ENCODE results near the gene EEF1AKMT1. TPM values are rescaled to one million over a fixed set of nuclear protein-coding genes. Genes with fewer than 3 reads are reported as not detected.

Gene EEF1AKMT1
- total RNA-seq, 1 experiment from 2014 or later, result 10.6 TPM

- no peak overlapping the region for H2AFZ ChIP-seq (ENCODE audit: low read length)
- BruUV-seq (replicated peaks), result no TSS peak
- ATAC-seq (peak; percentile 81), DNase-seq (peak; percentile 82)
- peak overlapping the region; percentile 61 for H3K4me2 ChIP-seq (ENCODE audit: low read length)
- no peaks in the 10 kb centered on the region for H3K9me2 ChIP-seq (replicated peaks; ENCODE audit: low read length)
- H3K4me1 ChIP-seq (ENCODE audit: insufficient read depth, low read length), result peaks cover 26% of the 10 kb centered on the region
- H3F3A ChIP-seq (ENCODE audit: low read length, unreplicated experiment), result no peaks in the 10 kb centered on the region
- H3K27me3 ChIP-seq (ENCODE audit: low read length), result no peaks in the 10 kb centered on the region
- no peak overlapping the region for H3K9ac ChIP-seq (ENCODE audit: low read length)
- intact Hi-C loops (cut with micrococcal nuclease), result loop anchor here (1.0 to 5.0 kb wide), 3 partner anchors 17 to 647 kb away; no protein-coding TSS in a partner anchor
- peaks cover 4% of the 10 kb centered on the region; the same call in 1 of the 2 replicates for H3K36me3 ChIP-seq (ENCODE audit: low read depth, low read length)
- peaks cover 15% of the 10 kb centered on the region for H3K79me2 ChIP-seq (ENCODE audit: low read length)
- H3K27ac ChIP-seq (ENCODE audit: low read length), result peak overlapping the region; percentile 25
- ChIA-PET CTCF (no interaction called here), POLR2A (ENCODE audit: unreplicated experiment) (no interaction called here)
- TF ChIP-seq EZH2phosphoT487 (IDR thresholded peaks at IDR 0.05; ENCODE audit: borderline replicate concordance, low read length) (no peak), CTCF (conservative IDR thresholded peaks at IDR 0.05; ENCODE audit: low read depth, low read length) (no peak), EZH2 (IDR thresholded peaks at IDR 0.05; ENCODE audit: low read length, unreplicated experiment) (no peak)
- peaks cover 14% of the 10 kb centered on the region; the same call in 1 of the 2 replicates for H4K20me1 ChIP-seq (ENCODE audit: low read length)
- H3K9me3 ChIP-seq (ENCODE audit: low read length), result no peaks in the 10 kb centered on the region
- peak overlapping the region; percentile 8; the same call in 1 of the 2 replicates for H3K4me3 ChIP-seq (ENCODE audit: low read length)
These were observed 40.6 kb upstream of the EEF1AKMT1 start for GRCh38 chr13:20814224-20814910.

GRCh38 chr13:20812890-20813289 lies 39.1 kb upstream of the EEF1AKMT1 start:
- ATAC-seq (no peak), DNase-seq (no peak)
- H3F3A ChIP-seq (ENCODE audit: low read length, unreplicated experiment), result no peaks in the 10 kb centered on the region
- no peak overlapping the region for H3K27ac ChIP-seq (ENCODE audit: low read length)
- ChIA-PET CTCF (no interaction called here), POLR2A (ENCODE audit: unreplicated experiment) (no interaction called here)
- H3K79me2 ChIP-seq (ENCODE audit: low read length), result peaks cover 15% of the 10 kb centered on the region
- H3K4me1 ChIP-seq (ENCODE audit: insufficient read depth, low read length), result peaks cover 26% of the 10 kb centered on the region
- BruUV-seq (replicated peaks), result no TSS peak
- TF ChIP-seq EZH2phosphoT487 (IDR thresholded peaks at IDR 0.05; ENCODE audit: borderline replicate concordance, low read length) (no peak), EZH2 (IDR thresholded peaks at IDR 0.05; ENCODE audit: low read length, unreplicated experiment) (no peak)
- no peak overlapping the region for H3K4me3 ChIP-seq (ENCODE audit: low read length)
- H3K27me3 ChIP-seq (ENCODE audit: low read length), result no peaks in the 10 kb centered on the region
- no peak overlapping the region for H3K4me2 ChIP-seq (ENCODE audit: low read length)
- no peak overlapping the region for H3K9ac ChIP-seq (ENCODE audit: low read length)
- H2AFZ ChIP-seq (ENCODE audit: low read length), result no peak overlapping the region
- H3K36me3 ChIP-seq (ENCODE audit: low read depth, low read length), result peaks cover 18% of the 10 kb centered on the region; the same call in 1 of the 2 replicates
- H3K9me2 ChIP-seq (replicated peaks; ENCODE audit: low read length), result no peaks in the 10 kb centered on the region
- peaks cover 14% of the 10 kb centered on the region; the same call in 1 of the 2 replicates for H4K20me1 ChIP-seq (ENCODE audit: low read length)
- H3K9me3 ChIP-seq (ENCODE audit: low read length), result no peaks in the 10 kb centered on the region
- intact Hi-C loops (cut with micrococcal nuclease), result loop anchor here (5.0 kb wide), 1 partner anchor 646 kb away; no protein-coding TSS in a partner anchor

GRCh38 chr13:20810808-20811207 lies 37.0 kb upstream of the EEF1AKMT1 start:
- ATAC-seq, result no peak
- intact Hi-C loops (cut with micrococcal nuclease), result loop anchor here (5.0 kb wide), 1 partner anchor 644 kb away; no protein-coding TSS in a partner anchor
- POLR2A ChIA-PET (ENCODE audit: unreplicated experiment), result interaction anchor here (0.6 kb wide), 1 partner anchor 72 kb away, joined by 3 read pairs; no protein-coding TSS in a partner anchor

More at GRCh38 chr13:20810808-20811207, 37.0 kb upstream of the EEF1AKMT1 start:
- TF ChIP-seq EZH2 (IDR thresholded peaks at IDR 0.05; ENCODE audit: low read length, unreplicated experiment) (no peak), CTCF (conservative IDR thresholded peaks at IDR 0.05; ENCODE audit: low read depth, low read length) (no peak), EZH2phosphoT487 (IDR thresholded peaks at IDR 0.05; ENCODE audit: borderline replicate concordance, low read length) (no peak)
- H3K27ac ChIP-seq (ENCODE audit: low read length), result no peak overlapping the region
- H3K9me2 ChIP-seq (replicated peaks; ENCODE audit: low read length), result no peaks in the 10 kb centered on the region
- H3K79me2 ChIP-seq (ENCODE audit: low read length), result peaks cover 15% of the 10 kb centered on the region
- H3F3A ChIP-seq (ENCODE audit: low read length, unreplicated experiment), result no peaks in the 10 kb centered on the region
- no peak overlapping the region for H2AFZ ChIP-seq (ENCODE audit: low read length)
- H3K9ac ChIP-seq (ENCODE audit: low read length), result no peak overlapping the region
- CTCF ChIA-PET, result no interaction called here
- no peaks in the 10 kb centered on the region for H3K27me3 ChIP-seq (ENCODE audit: low read length)
- no peak overlapping the region for H3K4me2 ChIP-seq (ENCODE audit: low read length)
- peaks cover 31% of the 10 kb centered on the region for H3K36me3 ChIP-seq (ENCODE audit: low read depth, low read length)
- no peak for DNase-seq
- H3K9me3 ChIP-seq (ENCODE audit: low read length), result no peaks in the 10 kb centered on the region
- H3K4me3 ChIP-seq (ENCODE audit: low read length), result no peak overlapping the region
- peaks cover 26% of the 10 kb centered on the region for H3K4me1 ChIP-seq (ENCODE audit: insufficient read depth, low read length)
- BruUV-seq (replicated peaks), result no TSS peak
- peaks cover 14% of the 10 kb centered on the region; the same call in 1 of the 2 replicates for H4K20me1 ChIP-seq (ENCODE audit: low read length)

All from PC-3 (cell line).